Activated CD8-positive, alpha-beta memory T cell treated with anti-CD3 and anti-CD28 coated beads, Interleukin-2, amount 50 U/mL, for 24 hours (primary cell): ENCODE measurements around the gene PVALEF.
A peak's percentile ranks its signal among the peaks of the same experiment; 100 is the strongest.
"Not testable (repeated sequence)": the region's sequence is repeated elsewhere in the genome, so short reads cannot be mapped to it uniquely, and the experiment has no call there.

Source experiments
- DNase-seq: peaks from one replicate; pipeline ENCODE4 v3.0.0-alpha.2; 2020; ENCODE audit errors: extremely low read depth

The PVALEF gene

GRCh38 chr17:81218991-81219390, 53.7 kb downstream of the PVALEF start:
- no peak for DNase-seq

GRCh38 chr17:81219476-81220180, 54.3 kb downstream of the PVALEF start:
- DNase-seq, result no peak

GRCh38 chr17:81221371-81221841, 56.1 kb downstream of the PVALEF start:
- DNase-seq, result no peak

- no peak for DNase-seq
Measured at GRCh38 chr17:81221842-81222619, 56.7 kb downstream of the PVALEF start.

- no peak for DNase-seq
Measured at GRCh38 chr17:81222620-81222905, 57.3 kb downstream of the PVALEF start.

GRCh38 chr17:81222906-81223761, 57.8 kb downstream of the PVALEF start, which contains the start of gene CEP131:
Gene CEP131, minus strand, starts transcription at chr17:81222965. Its CDS starts 2,909 bp downstream, at chr17:81220056.
- peak; percentile 98 for DNase-seq

GRCh38 chr17:81223762-81224130, 58.4 kb downstream of the PVALEF start:
- DNase-seq, result no peak

GRCh38 chr17:81227630-81228029, 62.3 kb downstream of the PVALEF start:
- not testable (repeated sequence) for DNase-seq

GRCh38 chr17:81228420-81228819, 63.1 kb downstream of the PVALEF start:
- no peak for DNase-seq

GRCh38 chr17:81228834-81229665, 63.7 kb downstream of the PVALEF start:
- no peak for DNase-seq

- DNase-seq, result no peak
Measured at GRCh38 chr17:81229666-81229920, 64.3 kb downstream of the PVALEF start.

- DNase-seq, result no peak
Measured at GRCh38 chr17:81230043-81230820, 64.9 kb downstream of the PVALEF start.

GRCh38 chr17:81231121-81231645, 65.9 kb downstream of the PVALEF start:
- DNase-seq, result no peak

GRCh38 chr17:81231766-81232581, 66.7 kb downstream of the PVALEF start:
- DNase-seq, result no peak
